Heart left ventricle (tissue), 16 donors: Measurements from ENCODE around the gene RBBP6. TPM values are rescaled to one million over a fixed set of nuclear protein-coding genes. Genes with fewer than 3 reads are reported as not detected.
"Not testable (repeated sequence)": the region's sequence is repeated elsewhere in the genome, so short reads cannot be mapped to it uniquely, and the experiment has no call there.

Experiments used
- ATAC-seq, 4 donors: fragments of 200-7000 bp; cut with Tn5 transposase; one replicate each; pipeline ENCODE4 v1.9.1; 2020 to 2022; ENCODE audit warnings: moderate library complexity in 4 of 4, mild to moderate bottlenecking in 3 of 4, moderate number of reproducible peaks in 1 of 4
- DNase-seq, 5 donors: peaks; one replicate each; pipeline ENCODE4 v3.0.0-alpha.2; 2020
- H3K27ac ChIP-seq, 12 donors: fragments of 200-600 bp; sonication (generic) in 4 of 12; one replicate each; pipeline versions ENCODE4 v1.5.0 to v1.8.0; 2016 to 2022; ENCODE audit warnings: mild to moderate bottlenecking in 2 of 12
- H3K27me3 ChIP-seq, 9 donors: fragments of 200-600 bp; sonication (generic) in 2 of 9; one replicate each; pipeline versions ENCODE4 v1.5.1 to v1.8.0; 2016 to 2022; ENCODE audit warnings: mild to moderate bottlenecking in 3 of 9
- H3K36me3 ChIP-seq, 9 donors: fragments of 200-600 bp; sonication (generic) in 2 of 9; one replicate each; pipeline versions ENCODE4 v1.5.0 to v1.8.0; 2018 to 2022; ENCODE audit warnings: mild to moderate bottlenecking in 2 of 9
- H3K4me1 ChIP-seq, 12 donors: fragments of 200-600 bp; sonication (generic) in 4 of 12; one replicate each; pipeline versions ENCODE4 v1.5.0 to v1.8.0; 2016 to 2022; ENCODE audit warnings: mild to moderate bottlenecking in 3 of 12
- H3K4me3 ChIP-seq, 12 donors: fragments of 200-600 bp; sonication (generic) in 4 of 12; one replicate each; pipeline versions ENCODE4 v1.5.0 to v1.8.0; 2017 to 2022; ENCODE audit warnings: mild to moderate bottlenecking in 9 of 12, moderate library complexity in 4 of 12
- H3K9me3 ChIP-seq, 12 donors: fragments of 200-600 bp; sonication (generic) in 4 of 12; one replicate each; pipeline versions ENCODE4 v1.5.0 to v1.8.0; 2016 to 2022; ENCODE audit warnings: mild to moderate bottlenecking in 1 of 12
- POLR2A ChIP-seq, 2 donors: fragments of 450-650 bp; IDR thresholded peaks; one replicate each; pipeline ENCODE4 v1.6.1; 2017; ENCODE audit warnings: antibody characterized with exemption in 2 of 2, mild to moderate bottlenecking in 2 of 2, moderate library complexity in 2 of 2
- WGBS, 4 donors: extraction: QIAGEN DNeasy Blood & Tissue Kit in 2 of 4; methylation state at CpG; one replicate each; pipeline versions ENCODE4 v1.1.5 to v1.1.7; 2013 to 2018; 5-methylcytosine and 5-hydroxymethylcytosine counted together
- intact Hi-C, 10 donors: fragments of 100-400 bp; cut with DNase I; formaldehyde crosslinking; loops; one replicate each; pipeline versions ENCODE4 v1.11.1 to v1.14.2; 2022
- polyA plus RNA-seq, 2 donors: library from polyadenylated mRNA; stranded (reverse); fragments of 200-250 nt; gene quantifications; one replicate each; pipeline ENCODE4 v1.2.3, GENCODE V29; 2013
- total RNA-seq, 9 donors: library from RNA; depleted of rRNA in 2 of 9; stranded (reverse); fragments of >200 nt in 2 of 9; fragmentation: NEBNext Ultra II Directional in 3 of 9; extraction: Animal tissue kit (Norgen Biotek cat#: 25700) in 3 of 9; gene quantifications; one replicate each; pipeline versions ENCODE4 v1.1.0 to v1.2.4, GENCODE V29; 2016 to 2023
- TF ChIP-seq, protein P1 (sequence below), 12 donors: fragments of 200-600 bp; sonication (generic) in 4 of 12; IDR thresholded peaks; one replicate each; pipeline versions ENCODE4 v1.5.0 to v1.8.0; 2018 to 2022; ENCODE audit warnings: antibody characterized with exemption in 12 of 12, mild to moderate bottlenecking in 5 of 12
- donor health status: ischemic (EF 13 %, LVEDD 7.1; RV severe dilation, severe dysfunction).
- donor health status: healthy with polysubstance abuse.
- donor health status: DM: no; HTN: yes; CAD: no.
- donor health status: DM: no; HTN: no; CAD: no.
- donor health status: ischemic (EF 25% LVEDD 6.9; RV normal size, moderate dysfunction).
- donor health status: ischemic (EF 25% LVEDD 5.7; RV mildly dilated, moderate dysfunction).
- donor health status: healthy.
- donor health status: DM: yes; HTN: yes; CAD: no.
- donor health status: ischemic (EF 35%, LVEDD 5.7; RV mildly dilated, moderate dysfunction).
- donor health status: nonischemic (EF 11% LVEDD 7.7; RV severe dilation, severe dysfunction).
- donor health status: DM: yes; HTN: yes; CAD: no.
- donor health status: PGD.
- donor health status: ischemic (EF 29% LVEDD 5.4; RV normal size, mild dysfunction).
- donor health status: nonischemic (EF 23%, LVEDD 6.1; RV moderate dilation, normal function).

The RBBP6 gene
- total and polyA plus RNA-seq, 11 donors: 22.2 to 44.5 (median 32.2) TPM

DNA sequence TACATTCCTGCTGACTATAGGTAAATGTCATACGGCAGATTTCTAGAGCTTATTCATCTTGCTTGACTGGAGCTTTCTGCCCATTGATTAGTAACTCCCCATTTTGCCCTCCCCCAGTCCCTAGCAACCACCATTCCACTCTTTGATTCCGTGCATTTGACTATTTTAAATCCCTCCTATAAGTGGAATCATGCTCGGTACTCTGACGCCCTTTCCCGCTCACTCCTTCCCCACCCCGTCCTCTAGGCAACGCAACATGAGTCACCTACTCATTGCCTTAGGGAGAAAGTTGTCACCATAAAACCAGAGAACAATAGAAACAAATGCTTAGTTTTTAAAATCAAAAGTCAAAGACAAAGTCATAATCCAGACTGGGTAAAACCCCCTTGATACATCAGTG is 45.5 kb upstream of the RBBP6 start:
- Histone ChIP-seq H3K27ac (no peak overlapping the region), H3K9me3 (no peaks in the 10 kb centered on the region), H3K36me3 (no peaks in the 10 kb centered on the region), H3K4me1 (no peaks in the 10 kb centered on the region), H3K27me3 (peaks cover 0 to 7% (median 0%) of the 10 kb centered on the region in 9 donors), H3K4me3 (no peak overlapping the region)
- no peak for TF ChIP-seq POLR2A (IDR thresholded peaks at IDR 0.05)
- TF ChIP-seq, protein P1, sequence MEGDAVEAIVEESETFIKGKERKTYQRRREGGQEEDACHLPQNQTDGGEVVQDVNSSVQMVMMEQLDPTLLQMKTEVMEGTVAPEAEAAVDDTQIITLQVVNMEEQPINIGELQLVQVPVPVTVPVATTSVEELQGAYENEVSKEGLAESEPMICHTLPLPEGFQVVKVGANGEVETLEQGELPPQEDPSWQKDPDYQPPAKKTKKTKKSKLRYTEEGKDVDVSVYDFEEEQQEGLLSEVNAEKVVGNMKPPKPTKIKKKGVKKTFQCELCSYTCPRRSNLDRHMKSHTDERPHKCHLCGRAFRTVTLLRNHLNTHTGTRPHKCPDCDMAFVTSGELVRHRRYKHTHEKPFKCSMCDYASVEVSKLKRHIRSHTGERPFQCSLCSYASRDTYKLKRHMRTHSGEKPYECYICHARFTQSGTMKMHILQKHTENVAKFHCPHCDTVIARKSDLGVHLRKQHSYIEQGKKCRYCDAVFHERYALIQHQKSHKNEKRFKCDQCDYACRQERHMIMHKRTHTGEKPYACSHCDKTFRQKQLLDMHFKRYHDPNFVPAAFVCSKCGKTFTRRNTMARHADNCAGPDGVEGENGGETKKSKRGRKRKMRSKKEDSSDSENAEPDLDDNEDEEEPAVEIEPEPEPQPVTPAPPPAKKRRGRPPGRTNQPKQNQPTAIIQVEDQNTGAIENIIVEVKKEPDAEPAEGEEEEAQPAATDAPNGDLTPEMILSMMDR (IDR thresholded peaks at IDR 0.05): no peak
- ATAC-seq: no peak
- DNase-seq: no peak
- intact Hi-C loops: loop anchor here in 2 of 10 donors (10.0 kb wide), 2 partner anchors 229 to 239 kb away; partner anchors contain the start of gene CACNG3 (in 1 of the 2)
- WGBS, 4 donors: 79 to 87% (median 81%) methylated on average over 7 of the region's 7 CpGs

DNA sequence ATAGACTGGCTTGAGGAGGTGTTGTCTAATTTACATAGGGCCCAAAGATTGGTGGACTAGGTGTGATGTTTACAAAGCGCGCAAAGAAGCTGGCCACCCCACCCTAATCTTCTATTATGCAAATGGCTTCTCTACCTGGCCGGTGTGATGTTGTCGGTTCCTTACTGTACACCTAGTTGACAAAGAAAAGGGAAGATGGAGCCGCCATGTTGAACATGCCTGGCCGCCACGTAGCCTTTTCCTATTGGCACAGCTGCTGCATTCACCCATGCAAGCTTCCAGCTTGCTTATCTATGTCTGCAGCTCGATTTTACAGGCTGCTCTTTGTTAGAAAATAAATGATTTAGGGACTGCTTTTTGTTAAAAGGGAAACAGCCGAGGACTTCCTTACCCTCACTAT is 44.2 kb upstream of the RBBP6 start:
- not testable (repeated sequence) for H3K4me3 ChIP-seq, ATAC-seq, H3K9me3 ChIP-seq, DNase-seq, H3K4me1 ChIP-seq, H3K27ac ChIP-seq, H3K36me3 ChIP-seq, H3K27me3 ChIP-seq
- intact Hi-C loops: loop anchor here in 3 of 10 donors (5.0 to 10.0 kb wide), 3 partner anchors 230 to 243 kb away; partner anchors contain the start of gene CACNG3 (in 1 of the 3)
- 67 to 74% (median 71%) methylated on average over 9 of the region's 9 CpGs for WGBS, 4 donors

DNA sequence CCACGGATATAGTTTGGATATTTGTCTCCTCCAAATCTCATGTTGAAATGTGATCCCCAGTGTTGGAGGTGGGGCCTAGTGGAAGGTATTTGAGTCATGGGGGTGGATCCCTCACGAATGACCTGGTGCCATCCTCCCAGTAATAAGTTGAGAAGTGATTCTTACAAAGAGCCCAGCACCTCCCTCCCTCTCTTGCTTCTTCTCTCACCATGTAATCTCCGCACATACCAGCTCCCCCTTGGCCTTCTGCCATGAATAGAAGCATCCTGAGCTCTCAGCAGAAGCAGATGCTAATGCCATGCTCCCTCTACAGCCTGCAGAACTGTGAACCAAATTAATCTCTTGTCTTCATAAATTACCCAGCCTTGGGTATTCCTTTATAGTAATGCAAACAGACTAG is 41.9 kb upstream of the RBBP6 start:
- no peak for DNase-seq
- TF ChIP-seq, protein P1 (IDR thresholded peaks at IDR 0.05): no peak
- no peak for TF ChIP-seq POLR2A (IDR thresholded peaks at IDR 0.05)
- ATAC-seq: no peak
- Histone ChIP-seq H3K4me3 (no peak overlapping the region), H3K27me3 (peaks cover 0 to 20% (median 0%) of the 10 kb centered on the region in 9 donors), H3K27ac (no peak overlapping the region), H3K4me1 (no peaks in the 10 kb centered on the region), H3K36me3 (no peaks in the 10 kb centered on the region), H3K9me3 (no peaks in the 10 kb centered on the region)
- 15 to 34% (median 30%) methylated on average over 3 of the region's 3 CpGs for WGBS, 4 donors
- intact Hi-C loops: loop anchor here in 3 of 10 donors (5.0 to 10.0 kb wide), 3 partner anchors 233 to 245 kb away; partner anchors contain the start of gene CACNG3 (in 1 of the 3)

DNA sequence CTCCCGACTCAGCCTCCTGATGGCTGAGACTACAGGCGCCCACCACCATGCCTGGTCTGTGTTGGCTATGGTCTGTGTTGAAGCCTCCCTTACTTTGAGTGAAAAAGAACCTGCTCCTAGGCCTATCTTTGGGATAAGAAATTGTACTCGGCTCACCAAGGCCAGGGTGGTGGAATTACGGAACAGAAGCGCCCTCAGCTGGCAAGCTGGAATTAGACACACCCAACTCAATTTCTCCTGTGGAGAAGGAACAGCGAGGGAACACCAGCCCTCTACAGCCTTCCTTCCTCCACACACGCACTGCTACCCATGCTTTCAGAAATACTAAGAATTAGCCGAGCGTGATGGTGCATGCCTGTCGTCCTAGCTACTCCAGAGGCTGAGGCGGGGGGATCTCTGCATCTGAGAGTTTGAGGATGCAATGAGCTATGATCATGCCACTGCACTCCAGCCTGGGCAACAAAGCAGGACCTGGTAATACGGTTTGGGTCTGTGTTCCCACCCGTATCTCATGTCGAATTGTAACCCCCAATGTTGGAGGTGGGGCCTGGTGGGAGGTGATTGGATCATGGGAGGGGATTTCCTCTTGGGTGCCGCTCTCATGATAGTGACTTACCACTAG is 40.1 kb upstream of the RBBP6 start:
- Histone ChIP-seq H3K27ac (no peak overlapping the region), H3K4me3 (no peak overlapping the region), H3K9me3 (no peaks in the 10 kb centered on the region), H3K36me3 (no peaks in the 10 kb centered on the region), H3K4me1 (no peaks in the 10 kb centered on the region), H3K27me3 (peaks cover 0 to 20% (median 0%) of the 10 kb centered on the region in 9 donors)
- no peak for DNase-seq
- peak in 3 of 4 donors; percentile 38 to 48 (median 39) for ATAC-seq
- intact Hi-C loops: loop anchor here in 3 of 10 donors (5.0 to 10.0 kb wide), 3 partner anchors 235 to 247 kb away; partner anchors contain the start of gene CACNG3 (in 1 of the 3)
- 17 to 23% (median 20%) methylated on average over 15 of the region's 15 CpGs for WGBS, 4 donors
- no peak for TF ChIP-seq POLR2A (IDR thresholded peaks at IDR 0.05)
- TF ChIP-seq, protein P1 (IDR thresholded peaks at IDR 0.05): peak in 7 of 12 donors; percentile 14 to 39 (median 34)
